IMR-90 (cell line): ENCODE measurements around the gene CHST1. TPM values are rescaled to one million over a fixed set of nuclear protein-coding genes. Genes with fewer than 3 reads are reported as not detected.
A peak's percentile ranks its signal among the peaks of the same experiment; 100 is the strongest.

Source experiments
- ATAC-seq: fragments of 200-7000 bp; cut with Tn5 transposase; 2 replicates; pipeline ENCODE4 v1.9.1; 2020; ENCODE audit warnings: low read depth, mild to moderate bottlenecking, moderate library complexity
- BruUV-seq: library from RNA; stranded (reverse); fragments of 400-500 nt; replicated peaks from 2 replicates; lab custom pipeline; 2021; lab: Mats Ljungman, UMichigan
- CTCF ChIA-PET: fragments of 300-600 bp; formaldehyde crosslinking; extraction: SDS; loops from one replicate; lab custom pipeline; 2021; ENCODE audit warnings: antibody characterized with exemption; lab: Yijun Ruan, JAX
- POLR2A ChIA-PET: fragments of 300-600 bp; sonication (Branson Sonifier 250); formaldehyde crosslinking; loops from one replicate; lab custom pipeline; 2022; ENCODE audit warnings: antibody characterized with exemption; ENCODE audit not compliant: unreplicated experiment; lab: Charles Lee
- DNase-seq: peaks from one replicate; pipeline ENCODE4 v3.0.0; 2013
- H2AFZ ChIP-seq: replicated peaks from 2 replicates; pipeline ENCODE3; 2013; ENCODE audit warnings: low read length, mild to moderate bottlenecking; ENCODE audit not compliant: poor library complexity
- H2AK5ac ChIP-seq: 2 replicates; pipeline ENCODE4 v1.6.1; 2013; ENCODE audit warnings: low read depth, low read length, inconsistent platforms
- H2AK9ac ChIP-seq: replicated peaks from 2 replicates; pipeline ENCODE3; 2013; ENCODE audit warnings: mild to moderate bottlenecking, low read depth, low read length, moderate library complexity; ENCODE audit not compliant: poor library complexity
- H2BK120ac ChIP-seq: 2 replicates; pipeline ENCODE4 v1.6.1; 2013; ENCODE audit warnings: low read depth, low read length, inconsistent platforms
- H2BK15ac ChIP-seq: 3 replicates; pipeline ENCODE4 v1.6.1; 2013; ENCODE audit warnings: low read depth, low read length, inconsistent platforms
- H2BK20ac ChIP-seq: 2 replicates; pipeline ENCODE4 v1.6.1; 2013; ENCODE audit warnings: low read depth, mild to moderate bottlenecking, inconsistent platforms, low read length, moderate library complexity
- H2BK5ac ChIP-seq: 2 replicates; pipeline ENCODE4 v1.6.1; 2013; ENCODE audit warnings: mild to moderate bottlenecking, low read depth, low read length, inconsistent platforms; ENCODE audit not compliant: poor library complexity, severe bottlenecking
- H3K14ac ChIP-seq: replicated peaks from 2 replicates; pipeline ENCODE4 v1.6.1; 2013; ENCODE audit warnings: low read depth, low read length, inconsistent platforms
- H3K18ac ChIP-seq: 2 replicates; pipeline ENCODE4 v1.6.1; 2013; ENCODE audit warnings: low read depth, low read length, control low read depth
- H3K23ac ChIP-seq: 2 replicates; pipeline ENCODE4 v1.6.1; 2013; ENCODE audit warnings: low read depth, low read length, inconsistent platforms
- H3K27ac ChIP-seq: 2 replicates; pipeline ENCODE4 v1.5.1; 2013; ENCODE audit warnings: mild to moderate bottlenecking, control low read depth, low read length; ENCODE audit not compliant: insufficient read depth
- H3K27me3 ChIP-seq: 2 replicates; pipeline ENCODE4 v1.6.1; 2013; ENCODE audit warnings: low read length; ENCODE audit not compliant: control insufficient read depth, insufficient read depth
- H3K36me3 ChIP-seq: 2 replicates; pipeline ENCODE4 v1.6.1; 2013; ENCODE audit warnings: low read length, mixed read lengths; ENCODE audit not compliant: control insufficient read depth, insufficient read depth
- H3K4ac ChIP-seq: 2 replicates; pipeline ENCODE4 v1.6.1; 2013; ENCODE audit warnings: low read depth, low read length, inconsistent platforms
- H3K4me1 ChIP-seq: 2 replicates; pipeline ENCODE4 v1.6.1; 2013; ENCODE audit warnings: low read length, mixed read lengths; ENCODE audit not compliant: control insufficient read depth, insufficient read depth
- H3K4me2 ChIP-seq: 2 replicates; pipeline ENCODE4 v1.6.1; 2013; ENCODE audit warnings: low read depth, mild to moderate bottlenecking, control low read depth, low read length, moderate library complexity
- H3K4me3 ChIP-seq: 2 replicates; pipeline ENCODE4 v1.5.1; 2013; ENCODE audit warnings: low read depth, mild to moderate bottlenecking, control low read depth, low read length, moderate library complexity; ENCODE audit not compliant: insufficient read depth
- H3K56ac ChIP-seq: 2 replicates; pipeline ENCODE4 v1.6.1; 2013; ENCODE audit warnings: low read length, inconsistent platforms; ENCODE audit not compliant: insufficient read depth; ENCODE audit errors: extremely low read depth
- H3K79me1 ChIP-seq, 2 experiments: 2 replicates each; pipeline ENCODE4 v1.6.1; 2013; ENCODE audit warnings: low read length in 2 of 2, inconsistent platforms in 1 of 2, low read depth in 1 of 2
- H3K9ac ChIP-seq: 2 replicates; pipeline ENCODE4 v1.6.1; 2013; ENCODE audit warnings: low read depth, low read length, control low read depth
- H3K9me1 ChIP-seq: 2 replicates; pipeline ENCODE4 v1.6.1; 2013; ENCODE audit warnings: low read length, inconsistent platforms; ENCODE audit not compliant: insufficient read depth
- H3K9me3 ChIP-seq: 2 replicates; pipeline ENCODE4 v1.6.1; 2013; ENCODE audit warnings: low read length; ENCODE audit not compliant: control insufficient read depth, insufficient read depth
- H4K20me1 ChIP-seq: 2 replicates; pipeline ENCODE4 v1.6.1; 2013; ENCODE audit warnings: low read length, inconsistent platforms; ENCODE audit not compliant: insufficient read depth
- H4K5ac ChIP-seq: 2 replicates; pipeline ENCODE4 v1.6.1; 2013; ENCODE audit warnings: mild to moderate bottlenecking, low read depth, low read length, control low read depth
- H4K8ac ChIP-seq, 2 experiments: 2 replicates each; pipeline ENCODE4 v1.6.1; 2013; ENCODE audit warnings: low read depth in 2 of 2, low read length in 2 of 2, control low read depth in 1 of 2, inconsistent platforms in 1 of 2
- H4K91ac ChIP-seq: 2 replicates; pipeline ENCODE4 v1.6.1; 2013; ENCODE audit warnings: low read depth, low read length, inconsistent platforms; ENCODE audit not compliant: insufficient read depth
- BHLHE40 ChIP-seq: fragments of 150-350 bp; IDR thresholded peaks from 2 replicates; pipeline ENCODE4 v1.6.1; 2016; ENCODE audit warnings: mild to moderate bottlenecking, low read depth, low read length
- CEBPB ChIP-seq: IDR thresholded peaks from 2 replicates; pipeline ENCODE4 v1.6.1; 2012; ENCODE audit warnings: low read depth, low read length, improper control_type of control experiment
- CHD1 ChIP-seq: IDR thresholded peaks from 2 replicates; pipeline ENCODE4 v1.6.1; 2012; ENCODE audit warnings: low read depth, low read length, improper control_type of control experiment
- MAFK ChIP-seq: IDR thresholded peaks from 2 replicates; pipeline ENCODE4 v1.6.1; 2012; ENCODE audit warnings: low read depth, low read length, improper control_type of control experiment
- MAZ ChIP-seq: IDR thresholded peaks from 2 replicates; pipeline ENCODE4 v1.6.1; 2012; ENCODE audit warnings: low read depth, mild to moderate bottlenecking, low read length, improper control_type of control experiment, moderate library complexity, borderline replicate concordance
- MXI1 ChIP-seq: IDR thresholded peaks from 2 replicates; pipeline ENCODE4 v1.6.1; 2012; ENCODE audit warnings: low read depth, mild to moderate bottlenecking, low read length, moderate library complexity, borderline replicate concordance
- NFE2L2 ChIP-seq: fragments of 150-350 bp; IDR thresholded peaks from 2 replicates; pipeline ENCODE4 v1.6.1; 2016; ENCODE audit warnings: low read depth, mild to moderate bottlenecking, low read length
- POLR2A ChIP-seq: IDR thresholded peaks from 2 replicates; pipeline ENCODE4 v1.6.1; 2012; ENCODE audit warnings: mild to moderate bottlenecking, low read depth, low read length
- RAD21 ChIP-seq: IDR thresholded peaks from 2 replicates; pipeline ENCODE4 v1.6.1; 2012; ENCODE audit warnings: low read length, improper control_type of control experiment
- RCOR1 ChIP-seq: IDR thresholded peaks from 2 replicates; pipeline ENCODE4 v1.6.1; 2012; ENCODE audit warnings: mild to moderate bottlenecking, low read length, improper control_type of control experiment; ENCODE audit not compliant: insufficient replicate concordance
- RFX5 ChIP-seq: IDR thresholded peaks from 2 replicates; pipeline ENCODE4 v1.8.0; 2012; ENCODE audit warnings: low read depth, mild to moderate bottlenecking, low read length, moderate library complexity
- WGBS, 2 experiments: methylation state at CpG; one replicate each; pipeline versions ENCODE4 v1.1.5 to v1.1.7; 2013; ENCODE audit warnings: missing lambda C conversion rate in 2 of 2; ENCODE audit not compliant: insufficient read length in 1 of 2; ENCODE audit errors: extremely low coverage in 2 of 2; 5-methylcytosine and 5-hydroxymethylcytosine counted together
- dilution Hi-C: fragments of 300-500 bp; cut with HindIII; formaldehyde crosslinking; loops from one replicate; pipeline ENCODE4 v1.14.3; 2018; ENCODE audit warnings: low sequenced_read_pairs; ENCODE audit not compliant: unreplicated experiment
- in situ Hi-C: fragments of 300-500 bp; cut with MboI; formaldehyde crosslinking; loops from 3 replicates; pipeline ENCODE4 v1.14.3; 2019; ENCODE audit warnings: low sequenced_read_pairs, inconsistent platforms, mixed read lengths
- intact Hi-C: fragments of 100-400 bp; cut with micrococcal nuclease; formaldehyde crosslinking; loops from 2 replicates; pipeline ENCODE4 v1.10.0; 2022
- polyA plus RNA-seq, 3 experiments: library from polyadenylated mRNA; depleted of rRNA; stranded (reverse); fragments of >200 nt; gene quantifications; 2 replicates each; pipeline ENCODE4 v1.2.3, GENCODE V29; 2012; ENCODE audit warnings: low replicate concordance in 1 of 3
- total RNA-seq: library from RNA; depleted of rRNA; stranded (reverse); fragments of >200 nt; gene quantifications from 2 replicates; pipeline ENCODE4 v1.2.3, GENCODE V29; 2012
- TF ChIP-seq, protein P1 (sequence below): fragments of 150-350 bp; IDR thresholded peaks from 2 replicates; pipeline ENCODE4 v1.6.1; 2017; ENCODE audit warnings: mild to moderate bottlenecking, antibody characterized with exemption, low read length, low read depth
- TF ChIP-seq, protein P2 (sequence below): conservative IDR thresholded peaks from 2 replicates; pipeline ENCODE4 v1.5.1; 2012; ENCODE audit warnings: mild to moderate bottlenecking, low read depth, low read length, improper control_type of control experiment
- TF ChIP-seq, protein P3 (sequence below): fragments of 150-350 bp; IDR thresholded peaks from 2 replicates; pipeline ENCODE4 v1.6.1; 2016; ENCODE audit warnings: low read depth, mild to moderate bottlenecking, low read length, moderate library complexity, borderline replicate concordance

CHST1 gene
- total and polyA plus RNA-seq, 2 of the 4 experiments (the other 2 are of a cell fraction): 0.21 TPM; not detected in 1

DNA sequence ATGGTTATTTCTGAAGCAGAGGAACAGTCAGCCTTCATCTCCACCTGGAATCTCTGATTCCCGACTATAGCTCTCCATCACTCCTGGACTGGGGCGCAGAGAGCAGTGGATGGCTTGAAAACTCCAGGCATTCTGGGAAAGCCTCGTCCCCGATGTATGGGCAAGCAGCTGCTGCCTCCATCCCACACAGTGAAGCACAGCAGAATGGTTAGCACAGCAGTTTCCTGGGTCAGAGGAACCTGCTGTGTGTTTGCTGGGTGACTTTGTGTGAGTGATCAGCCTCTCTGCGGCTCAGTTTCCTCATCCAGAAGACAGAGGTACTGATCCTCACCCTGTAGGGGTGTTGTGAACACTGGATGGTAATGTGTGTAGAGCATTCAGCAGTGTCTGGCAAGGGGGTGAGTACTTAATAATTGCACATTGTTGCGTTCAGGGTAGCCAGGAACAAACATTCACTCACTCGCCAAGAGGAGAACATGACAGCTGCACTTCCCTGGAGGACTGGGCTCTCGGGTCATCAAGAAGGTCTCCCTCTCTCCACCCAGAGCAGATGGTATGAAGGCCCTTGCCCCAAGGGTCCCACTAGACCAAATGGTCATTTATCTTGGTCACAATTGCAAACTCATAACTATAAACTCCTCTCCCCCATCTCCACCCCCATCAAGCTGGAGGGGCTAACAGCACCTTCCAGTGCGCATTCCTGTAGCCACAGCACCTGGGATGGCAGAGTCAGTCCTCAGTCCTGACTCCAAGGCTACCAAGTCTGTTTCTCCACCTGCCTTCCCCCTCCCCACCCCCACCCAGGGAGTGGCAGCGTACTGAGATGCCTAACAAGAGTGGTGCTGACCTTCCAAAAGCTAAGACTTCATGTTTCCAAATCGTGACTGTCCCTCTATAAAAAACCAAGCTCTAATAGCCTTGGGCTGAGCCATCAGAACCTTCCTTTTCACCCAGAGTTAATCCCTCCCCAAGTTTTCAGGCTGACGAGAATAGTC, 1.5 kb upstream of the CHST1 start:
- no peak for ATAC-seq
- dilution Hi-C loops: no loop called here
- TF ChIP-seq CHD1: no peak
- no peak for TF ChIP-seq NFE2L2
- TF ChIP-seq, protein P1, sequence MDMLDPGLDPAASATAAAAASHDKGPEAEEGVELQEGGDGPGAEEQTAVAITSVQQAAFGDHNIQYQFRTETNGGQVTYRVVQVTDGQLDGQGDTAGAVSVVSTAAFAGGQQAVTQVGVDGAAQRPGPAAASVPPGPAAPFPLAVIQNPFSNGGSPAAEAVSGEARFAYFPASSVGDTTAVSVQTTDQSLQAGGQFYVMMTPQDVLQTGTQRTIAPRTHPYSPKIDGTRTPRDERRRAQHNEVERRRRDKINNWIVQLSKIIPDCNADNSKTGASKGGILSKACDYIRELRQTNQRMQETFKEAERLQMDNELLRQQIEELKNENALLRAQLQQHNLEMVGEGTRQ: no peak
- TF ChIP-seq RCOR1: no peak
- TF ChIP-seq MAFK: no peak
- TF ChIP-seq, protein P2, sequence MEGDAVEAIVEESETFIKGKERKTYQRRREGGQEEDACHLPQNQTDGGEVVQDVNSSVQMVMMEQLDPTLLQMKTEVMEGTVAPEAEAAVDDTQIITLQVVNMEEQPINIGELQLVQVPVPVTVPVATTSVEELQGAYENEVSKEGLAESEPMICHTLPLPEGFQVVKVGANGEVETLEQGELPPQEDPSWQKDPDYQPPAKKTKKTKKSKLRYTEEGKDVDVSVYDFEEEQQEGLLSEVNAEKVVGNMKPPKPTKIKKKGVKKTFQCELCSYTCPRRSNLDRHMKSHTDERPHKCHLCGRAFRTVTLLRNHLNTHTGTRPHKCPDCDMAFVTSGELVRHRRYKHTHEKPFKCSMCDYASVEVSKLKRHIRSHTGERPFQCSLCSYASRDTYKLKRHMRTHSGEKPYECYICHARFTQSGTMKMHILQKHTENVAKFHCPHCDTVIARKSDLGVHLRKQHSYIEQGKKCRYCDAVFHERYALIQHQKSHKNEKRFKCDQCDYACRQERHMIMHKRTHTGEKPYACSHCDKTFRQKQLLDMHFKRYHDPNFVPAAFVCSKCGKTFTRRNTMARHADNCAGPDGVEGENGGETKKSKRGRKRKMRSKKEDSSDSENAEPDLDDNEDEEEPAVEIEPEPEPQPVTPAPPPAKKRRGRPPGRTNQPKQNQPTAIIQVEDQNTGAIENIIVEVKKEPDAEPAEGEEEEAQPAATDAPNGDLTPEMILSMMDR: no peak
- TF ChIP-seq POLR2A: no peak
- TF ChIP-seq BHLHE40: no peak
- TF ChIP-seq RAD21: no peak
- TF ChIP-seq MAZ: no peak
- no peak for TF ChIP-seq CEBPB
- TF ChIP-seq, protein P3, sequence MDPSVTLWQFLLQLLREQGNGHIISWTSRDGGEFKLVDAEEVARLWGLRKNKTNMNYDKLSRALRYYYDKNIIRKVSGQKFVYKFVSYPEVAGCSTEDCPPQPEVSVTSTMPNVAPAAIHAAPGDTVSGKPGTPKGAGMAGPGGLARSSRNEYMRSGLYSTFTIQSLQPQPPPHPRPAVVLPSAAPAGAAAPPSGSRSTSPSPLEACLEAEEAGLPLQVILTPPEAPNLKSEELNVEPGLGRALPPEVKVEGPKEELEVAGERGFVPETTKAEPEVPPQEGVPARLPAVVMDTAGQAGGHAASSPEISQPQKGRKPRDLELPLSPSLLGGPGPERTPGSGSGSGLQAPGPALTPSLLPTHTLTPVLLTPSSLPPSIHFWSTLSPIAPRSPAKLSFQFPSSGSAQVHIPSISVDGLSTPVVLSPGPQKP: no peak
- TF ChIP-seq MXI1: no peak
- TF ChIP-seq RFX5: no peak

More for the DNA sequence above, 1.5 kb upstream of the CHST1 start:
- Histone ChIP-seq H2AK9ac (no peak overlapping the region), H3K23ac (no peak overlapping the region), H3K4me1 (peaks cover 4% of the 10 kb centered on the region; the same call in 1 of the 2 replicates), H4K91ac (no peak overlapping the region), H3K4me2 (no peak overlapping the region), H3K9me1 (no peaks in the 10 kb centered on the region), H2AK5ac (no peak overlapping the region), H3K36me3 (no peaks in the 10 kb centered on the region), H2BK5ac (no peak overlapping the region), H3K9ac (no peak overlapping the region), H3K9me3 (no peaks in the 10 kb centered on the region), H4K20me1 (no peaks in the 10 kb centered on the region; the same call in 1 of the 2 replicates), H3K56ac (no peak overlapping the region), H3K27me3 (peaks cover 59% of the 10 kb centered on the region), H2BK120ac (no peak overlapping the region), H3K18ac (no peak overlapping the region), H4K8ac (no peak overlapping the region), H4K5ac (no peak overlapping the region), H3K27ac (no peak overlapping the region), H3K79me1 (no peaks in the 10 kb centered on the region), H2AFZ (peak overlapping the region; percentile 17), H3K14ac (no peak overlapping the region), H2BK20ac (no peak overlapping the region), H2BK15ac (no peak overlapping the region), H3K4me3 (no peak overlapping the region), H3K4ac (no peak overlapping the region)
- WGBS, 2 experiments: 62% methylated on average over 3 of the region's 12 CpGs; no CpG with 5 or more reads in 1 of the 2 experiments
- CTCF ChIA-PET: no interaction called here
- in situ Hi-C loops: no loop called here
- intact Hi-C loops: no loop called here
- no peak for DNase-seq
- BruUV-seq: no TSS peak
- POLR2A ChIA-PET: no interaction called here
